A549 treated with Hydrocortisone at 1 μM for 4 hours (cell line): Measurements from ENCODE around the gene NADK. TPM values are rescaled to one million over a fixed set of nuclear protein-coding genes. Genes with fewer than 3 reads are reported as not detected.

ENCODE experiments used
- total RNA-seq: library from RNA; stranded (reverse); fragments of 200-300 nt; extraction: Qiagen RNA extraction; gene quantifications from 5 replicates; pipeline ENCODE4 v1.2.3, GENCODE V29; 2022

Gene NADK
- 37.0 to 41.2 TPM (median 39.2 TPM) in 5 replicates for total RNA-seq

GRCh38 chr1:1777950-1778662, at the start of gene NADK:
NADK (minus strand) TSS chr1:1778470; CDS start chr1:1765406, 13,064 bp downstream.

GRCh38 chr1:1724035-1724864, 54.0 kb downstream of the NADK start, which contains the start of gene CDK11A:
CDK11A (minus strand) TSS chr1:1724357; CDS start chr1:1722818, 1,539 bp downstream.

Other genes with a start within 250 kb of the NADK start
- gene TMEM240, start 237.8 kb downstream of the NADK start, total RNA-seq = 0.24 to 0.70 TPM (median 0.38 TPM) in 4 of 5 replicates, not detected in the other
- 83.9 to 108 TPM (median 103 TPM) in 5 replicates for gene SSU72, start 203.6 kb downstream of the NADK start, total RNA-seq
- 5.5 to 8.9 TPM (median 7.8 TPM) in 5 replicates for gene FNDC10, start 178.3 kb downstream of the NADK start, total RNA-seq
- 10.6 to 18.3 TPM (median 16.8 TPM) in 5 replicates for gene MIB2, start 163.0 kb downstream of the NADK start, total RNA-seq
- 0.33 to 0.79 TPM (median 0.50 TPM) in 5 replicates for gene MMP23B, start 146.3 kb downstream of the NADK start, total RNA-seq
- gene CDK11B, start 119.5 kb downstream of the NADK start, total RNA-seq = 24.0 to 27.3 TPM (median 24.7 TPM) in 5 replicates
- gene SLC35E2B, start 85.7 kb downstream of the NADK start, total RNA-seq = 10.5 to 13.1 TPM (median 12.6 TPM) in 5 replicates
- 19.4 to 24.3 TPM (median 20.4 TPM) in 5 replicates for gene CDK11A, start 54.1 kb downstream of the NADK start, total RNA-seq
- gene GNB1, start 112.6 kb upstream of the NADK start, total RNA-seq = 180 to 230 TPM (median 194 TPM) in 5 replicates
- 0.17 to 0.33 TPM (median 0.22 TPM) in 5 replicates for gene CALML6, start 136.8 kb upstream of the NADK start, total RNA-seq
- 0.44 to 1.4 TPM (median 0.93 TPM) in 5 replicates for gene TMEM52, start 140.8 kb upstream of the NADK start, total RNA-seq
- 0.15 TPM in 1 of 5 replicates, not detected in the others for gene CFAP74, start 225.3 kb upstream of the NADK start, total RNA-seq
- gene GABRD, start 240.9 kb upstream of the NADK start, total RNA-seq = 0.39 to 0.83 TPM (median 0.46 TPM) in 5 replicates